22Rv1 (cell line): ENCODE measurements around the gene NKX6-2.

Experiments used
- ZFX ChIP-seq: fragments of 450-650 bp; IDR thresholded peaks from 2 replicates; pipeline ENCODE4 v1.6.1; 2017; ENCODE audit warnings: antibody characterized with exemption, borderline replicate concordance
- TF ChIP-seq, protein P1 (sequence below): fragments of 450-650 bp; IDR thresholded peaks from 2 replicates; pipeline ENCODE4 v1.5.1; 2017; ENCODE audit warnings: mild to moderate bottlenecking

DNA sequence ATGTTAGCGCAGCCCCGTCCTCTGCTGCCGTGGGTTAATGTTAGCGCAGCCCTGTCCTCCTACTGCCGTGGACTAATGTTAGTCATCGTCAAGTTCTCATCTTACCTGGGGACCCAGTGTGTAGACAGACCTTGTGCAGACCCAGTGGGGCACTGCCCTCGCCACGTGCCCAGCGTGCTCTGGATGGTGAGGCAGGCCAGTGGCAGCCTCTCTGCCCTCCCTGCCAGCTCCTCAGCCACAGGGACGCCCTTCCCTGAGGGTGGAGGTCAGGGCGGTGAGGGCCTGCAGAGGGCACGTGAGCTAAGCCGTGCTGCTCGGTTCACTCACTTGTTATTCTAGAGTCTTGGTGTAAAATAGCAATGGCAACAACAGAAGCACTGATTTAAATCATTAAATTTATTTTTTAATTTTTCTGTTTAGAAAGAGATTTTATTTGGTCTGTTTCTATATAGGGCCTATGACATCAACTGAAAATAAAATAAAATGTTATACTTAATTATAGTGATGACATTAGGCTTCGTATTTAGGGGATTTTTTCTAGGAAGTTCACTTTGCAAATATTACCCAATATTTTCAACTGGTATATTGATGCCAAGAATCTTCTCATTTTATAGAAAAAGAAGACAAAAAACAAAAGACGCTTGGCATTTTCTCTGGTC is 48.4 kb downstream of the NKX6-2 start:
- TF ChIP-seq, protein P1, sequence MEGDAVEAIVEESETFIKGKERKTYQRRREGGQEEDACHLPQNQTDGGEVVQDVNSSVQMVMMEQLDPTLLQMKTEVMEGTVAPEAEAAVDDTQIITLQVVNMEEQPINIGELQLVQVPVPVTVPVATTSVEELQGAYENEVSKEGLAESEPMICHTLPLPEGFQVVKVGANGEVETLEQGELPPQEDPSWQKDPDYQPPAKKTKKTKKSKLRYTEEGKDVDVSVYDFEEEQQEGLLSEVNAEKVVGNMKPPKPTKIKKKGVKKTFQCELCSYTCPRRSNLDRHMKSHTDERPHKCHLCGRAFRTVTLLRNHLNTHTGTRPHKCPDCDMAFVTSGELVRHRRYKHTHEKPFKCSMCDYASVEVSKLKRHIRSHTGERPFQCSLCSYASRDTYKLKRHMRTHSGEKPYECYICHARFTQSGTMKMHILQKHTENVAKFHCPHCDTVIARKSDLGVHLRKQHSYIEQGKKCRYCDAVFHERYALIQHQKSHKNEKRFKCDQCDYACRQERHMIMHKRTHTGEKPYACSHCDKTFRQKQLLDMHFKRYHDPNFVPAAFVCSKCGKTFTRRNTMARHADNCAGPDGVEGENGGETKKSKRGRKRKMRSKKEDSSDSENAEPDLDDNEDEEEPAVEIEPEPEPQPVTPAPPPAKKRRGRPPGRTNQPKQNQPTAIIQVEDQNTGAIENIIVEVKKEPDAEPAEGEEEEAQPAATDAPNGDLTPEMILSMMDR, result no peak
- no peak for TF ChIP-seq ZFX
